HG03432 (cell line): ENCODE results near the gene MYL7.

Source experiments
- ATAC-seq: cut with Tn5 transposase; IDR thresholded peaks from one replicate; pipeline ENCODE4 v1.9.1; 2021; ENCODE audit warnings: mild to moderate bottlenecking, moderate library complexity; ENCODE audit not compliant: unreplicated experiment

Gene MYL7

DNA sequence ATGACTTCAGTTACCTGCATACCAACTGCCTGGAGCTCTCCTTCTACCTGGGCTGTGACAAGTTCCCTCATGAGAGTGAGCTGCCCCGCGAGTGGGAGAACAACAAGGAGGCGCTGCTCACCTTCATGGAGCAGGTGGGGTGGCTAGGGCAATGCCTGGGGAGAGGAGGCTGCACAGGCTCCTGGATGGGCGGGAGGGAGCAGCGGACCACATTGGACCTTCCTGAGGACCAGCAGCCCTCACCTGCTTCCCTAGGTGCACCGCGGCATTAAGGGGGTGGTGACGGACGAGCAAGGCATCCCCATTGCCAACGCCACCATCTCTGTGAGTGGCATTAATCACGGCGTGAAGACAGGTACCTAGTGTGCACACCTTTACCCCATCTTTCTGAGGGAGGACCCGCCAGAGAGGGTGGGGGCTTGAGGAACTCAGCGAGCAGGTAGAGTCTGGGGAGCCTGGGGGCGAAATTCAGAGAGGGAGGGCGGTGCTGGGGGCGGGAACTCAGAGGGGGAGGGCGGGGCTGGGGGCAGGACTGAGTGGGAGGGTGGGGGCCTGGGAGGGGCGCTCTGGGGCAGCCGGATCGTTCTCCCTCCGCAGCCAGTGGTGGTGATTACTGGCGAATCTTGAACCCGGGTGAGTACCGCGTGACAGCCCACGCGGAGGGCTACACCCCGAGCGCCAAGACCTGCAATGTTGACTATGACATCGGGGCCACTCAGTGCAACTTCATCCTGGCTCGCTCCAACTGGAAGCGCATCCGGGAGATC is 28.0 kb downstream of the MYL7 start:
- no peak for ATAC-seq

DNA sequence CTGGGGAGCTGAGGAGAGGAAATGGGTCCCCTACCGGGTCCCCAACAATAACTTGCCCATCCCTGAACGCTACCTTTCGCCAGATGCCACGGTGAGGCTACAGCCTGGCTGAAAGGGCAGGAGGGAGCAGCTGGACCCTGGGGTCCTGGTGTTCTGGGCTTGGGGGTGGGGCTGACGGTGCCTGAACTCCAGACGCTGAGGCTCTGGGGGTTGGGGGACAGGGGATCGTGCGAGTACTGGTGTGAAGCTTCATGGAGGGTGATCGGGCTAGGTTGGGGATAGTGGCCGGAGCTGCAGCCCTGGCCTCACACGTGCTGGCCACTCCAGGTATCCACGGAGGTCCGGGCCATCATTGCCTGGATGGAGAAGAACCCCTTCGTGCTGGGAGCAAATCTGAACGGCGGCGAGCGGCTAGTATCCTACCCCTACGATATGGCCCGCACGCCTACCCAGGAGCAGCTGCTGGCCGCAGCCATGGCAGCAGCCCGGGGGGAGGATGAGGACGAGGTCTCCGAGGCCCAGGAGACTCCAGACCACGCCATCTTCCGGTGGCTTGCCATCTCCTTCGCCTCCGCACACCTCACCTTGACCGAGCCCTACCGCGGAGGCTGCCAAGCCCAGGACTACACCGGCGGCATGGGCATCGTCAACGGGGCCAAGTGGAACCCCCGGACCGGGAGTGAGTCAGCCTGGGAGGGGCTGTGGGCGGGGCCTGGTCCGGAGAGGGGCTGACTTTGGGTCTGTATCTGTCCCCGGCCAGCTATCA is 28.7 kb downstream of the MYL7 start:
- no peak for ATAC-seq

- no peak for ATAC-seq
Measured at GRCh38 chr7:44111761-44112160, 29.4 kb downstream of the MYL7 start.

- no peak for ATAC-seq
Measured at GRCh38 chr7:44110719-44111635, 30.2 kb downstream of the MYL7 start.

DNA sequence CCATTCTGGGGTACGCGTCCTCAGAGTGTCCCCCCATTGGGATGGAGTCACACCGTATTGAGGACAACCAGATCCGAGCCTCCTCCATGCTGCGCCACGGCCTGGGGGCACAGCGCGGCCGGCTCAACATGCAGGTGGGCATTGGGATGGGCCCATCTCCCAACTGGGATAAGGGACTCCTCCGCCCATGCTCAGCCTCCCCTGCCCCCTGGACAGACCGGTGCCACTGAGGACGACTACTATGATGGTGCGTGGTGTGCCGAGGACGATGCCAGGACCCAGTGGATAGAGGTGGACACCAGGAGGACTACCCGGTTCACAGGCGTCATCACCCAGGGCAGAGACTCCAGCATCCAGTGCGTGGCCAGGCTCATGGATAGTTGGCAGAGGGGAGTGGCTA is 31.1 kb downstream of the MYL7 start:
- ATAC-seq = no peak

- ATAC-seq = no peak
Measured at GRCh38 chr7:44108768-44109750, 32.1 kb downstream of the MYL7 start.

DNA sequence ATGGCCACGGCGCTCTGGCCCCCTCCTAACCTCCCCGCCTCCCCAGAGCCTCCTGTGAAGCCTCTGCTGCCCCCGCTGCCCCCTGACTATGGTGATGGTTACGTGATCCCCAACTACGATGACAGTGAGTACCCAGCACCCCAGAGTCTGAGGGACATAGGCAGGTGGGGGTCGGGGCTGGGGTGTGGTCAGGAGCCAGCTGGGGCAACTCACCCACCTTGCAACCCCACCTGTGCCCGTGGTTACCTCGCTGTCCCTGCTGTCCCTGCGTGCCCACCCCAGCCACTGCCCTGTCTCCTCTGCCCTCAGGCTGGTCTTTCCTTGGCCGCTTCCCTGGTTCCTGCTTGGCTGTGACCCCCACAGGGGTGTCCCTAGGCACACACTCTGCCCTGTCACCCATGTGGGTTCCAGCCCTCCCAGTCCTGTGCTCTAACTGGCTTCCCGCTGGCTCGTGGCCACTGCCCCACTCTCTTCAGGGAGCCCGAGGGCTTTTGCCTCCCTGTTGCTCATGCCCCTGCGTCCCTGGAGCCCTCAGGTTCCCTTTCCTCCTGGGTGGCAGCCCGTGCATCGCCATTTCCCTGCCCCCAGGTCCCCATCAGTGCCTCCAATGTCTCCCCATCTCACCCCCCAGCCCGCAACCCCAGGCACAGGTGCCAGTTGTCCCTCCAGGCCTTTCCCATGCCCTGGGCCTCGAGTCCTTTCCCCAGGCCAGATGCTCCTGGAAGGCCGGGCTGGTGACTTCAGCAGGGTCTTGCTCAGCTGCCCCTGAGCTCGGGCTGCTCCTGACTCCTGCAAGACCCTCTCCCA is 33.0 kb downstream of the MYL7 start:
- ATAC-seq = no peak

- ATAC-seq = no peak
Measured at GRCh38 chr7:44107116-44107960, 33.8 kb downstream of the MYL7 start.

DNA sequence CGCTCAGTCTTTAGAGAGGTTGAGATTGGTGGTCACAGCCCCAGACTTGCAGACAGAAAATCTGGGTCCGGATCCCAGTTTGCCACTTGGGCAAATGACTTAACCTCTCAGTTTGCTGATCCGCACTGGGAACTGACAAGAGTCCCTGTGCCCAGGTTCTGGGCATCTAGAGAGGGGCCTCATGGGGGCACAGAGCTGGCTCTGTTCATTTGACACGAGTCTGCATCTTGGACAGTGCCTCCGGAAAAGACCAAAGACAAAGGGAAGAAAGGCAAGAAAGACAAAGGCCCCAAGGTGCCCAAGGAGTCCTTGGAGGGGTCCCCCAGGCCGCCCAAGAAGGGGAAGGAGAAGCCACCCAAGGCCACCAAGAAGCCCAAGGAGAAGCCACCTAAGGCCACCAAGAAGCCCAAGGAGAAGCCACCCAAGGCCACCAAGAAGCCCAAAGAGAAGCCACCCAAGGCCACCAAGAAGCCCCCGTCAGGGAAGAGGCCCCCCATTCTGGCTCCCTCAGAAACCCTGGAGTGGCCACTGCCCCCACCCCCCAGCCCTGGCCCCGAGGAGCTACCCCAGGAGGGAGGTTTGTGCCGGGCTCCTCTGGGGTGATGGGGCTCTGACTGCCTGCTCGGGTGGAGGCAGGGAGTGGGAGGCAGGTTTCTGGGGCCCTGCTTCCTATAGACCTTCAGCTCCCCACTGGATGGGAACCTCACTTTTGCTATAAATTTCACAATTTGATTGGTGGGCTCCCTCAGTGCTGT is 34.6 kb downstream of the MYL7 start:
- no peak for ATAC-seq

- no peak for ATAC-seq
Measured at GRCh38 chr7:44105832-44106231, 35.3 kb downstream of the MYL7 start.

DNA sequence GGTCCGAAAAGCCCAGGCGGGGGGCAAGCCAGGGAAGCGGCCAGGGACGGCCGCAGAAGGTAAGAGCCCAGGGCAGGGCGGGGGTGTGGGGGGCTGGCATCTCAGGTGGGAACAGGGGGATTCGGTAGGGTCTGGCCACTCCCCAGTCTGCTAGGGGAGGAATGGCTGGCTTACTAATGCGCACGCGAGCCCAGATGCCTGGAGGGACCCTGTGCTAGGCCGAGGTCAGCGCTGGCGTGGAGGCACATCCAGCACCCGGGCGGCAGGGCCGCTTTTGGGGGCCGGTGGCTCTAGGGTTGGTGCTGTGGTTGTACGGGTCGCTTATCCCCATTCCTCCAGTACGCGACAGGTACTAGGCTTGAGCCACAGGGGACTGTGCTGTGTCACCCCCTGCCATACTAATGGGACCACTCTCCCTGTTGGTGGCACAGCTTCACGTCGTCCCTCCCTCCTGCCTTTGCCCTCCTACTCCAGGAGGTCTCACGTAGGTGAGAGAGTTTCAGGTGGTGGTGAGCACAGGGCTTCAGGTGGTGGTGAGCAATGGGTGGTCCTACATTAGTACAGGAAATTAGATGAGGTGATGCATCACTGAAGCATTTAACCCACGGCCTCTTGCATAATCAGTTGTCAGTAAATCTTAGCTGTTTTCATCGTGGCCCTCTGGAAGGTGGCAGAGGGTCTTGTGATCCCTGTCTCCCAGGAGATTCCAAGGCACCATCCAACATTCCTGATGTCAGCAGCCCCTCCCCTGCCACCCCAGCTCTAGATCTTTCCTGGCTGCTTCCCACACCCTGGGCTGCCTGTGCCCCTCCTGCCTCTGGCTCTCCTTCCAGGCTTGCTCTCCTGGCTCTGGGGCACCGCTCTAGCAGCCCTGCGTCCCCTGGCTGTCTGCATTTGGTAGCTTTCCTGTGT is 36.0 kb downstream of the MYL7 start:
- ATAC-seq = no peak

GRCh38 chr7:44103923-44104859 is 36.9 kb downstream of the MYL7 start, which contains the start of gene AEBP1:
TSS of gene AEBP1 (plus strand) at chr7:44104345. CDS start at chr7:44104666, 321 bp downstream.
- ATAC-seq = no peak

DNA sequence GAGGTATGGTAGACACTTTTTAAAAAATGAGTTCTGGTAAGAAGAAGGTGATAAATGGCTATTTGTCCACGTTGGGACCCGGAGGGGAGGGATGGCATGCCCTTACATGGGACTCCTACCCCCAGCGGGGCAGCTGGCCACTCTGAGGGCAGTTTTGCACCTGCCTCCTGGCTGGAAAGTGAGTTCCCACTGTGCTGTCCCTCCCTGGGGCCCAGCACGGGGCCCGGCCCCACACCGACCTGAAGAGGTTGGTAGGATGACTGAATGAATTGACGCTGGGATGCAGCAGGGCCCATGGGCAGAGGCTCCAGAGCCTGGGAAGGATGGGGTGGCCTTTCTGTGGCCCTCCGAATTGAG is 37.6 kb downstream of the MYL7 start:
- no peak for ATAC-seq

DNA sequence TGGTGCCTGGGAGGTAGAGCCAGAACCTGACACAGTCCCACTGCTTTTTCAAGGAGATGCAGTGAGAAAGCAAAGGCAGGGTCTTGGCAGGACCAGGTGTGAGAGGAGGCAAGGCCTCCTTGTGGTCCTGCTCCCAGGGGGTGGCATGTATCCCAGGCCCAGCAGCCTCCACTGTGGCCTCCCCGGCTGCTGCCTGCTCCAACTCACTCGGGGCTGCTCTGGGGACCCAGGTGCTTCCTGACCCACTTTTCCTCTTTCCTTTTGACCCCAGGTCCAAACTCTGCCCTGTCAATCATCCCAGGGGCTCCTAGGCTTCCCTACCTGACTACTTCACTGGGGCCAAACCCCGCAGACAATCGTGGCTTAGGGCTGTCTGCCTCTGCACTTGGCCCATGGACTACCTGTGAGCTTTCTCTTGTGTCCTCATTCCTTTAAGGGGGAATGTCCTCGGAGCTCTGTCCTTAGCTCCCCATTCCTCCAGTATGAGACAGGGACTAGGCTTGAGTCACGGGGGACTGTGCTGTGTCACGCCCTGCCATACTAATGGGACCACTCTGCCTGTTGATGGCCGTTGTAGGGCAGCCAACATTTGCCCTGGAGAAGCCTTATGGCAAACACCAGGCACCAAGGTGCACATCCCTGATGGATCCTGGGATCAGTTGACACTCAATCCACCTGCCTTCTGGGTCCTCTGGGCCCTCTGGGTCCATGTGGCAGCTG is 38.1 kb downstream of the MYL7 start:
- ATAC-seq = no peak
